CD8-positive, alpha-beta memory T cell (primary cell): ENCODE data around the gene APOA1. TPM values are rescaled to one million over a fixed set of nuclear protein-coding genes. Genes with fewer than 3 reads are reported as not detected.

Experiments used
- CTCF ChIA-PET: fragments of 350-600 bp; sonication (Branson Sonifier 250); formaldehyde crosslinking; loops from one replicate; lab custom pipeline; 2021; ENCODE audit warnings: antibody characterized with exemption; lab: Charles Lee
- POLR2A ChIA-PET: fragments of 350-600 bp; sonication (Branson Sonifier 250); formaldehyde crosslinking; loops from one replicate; lab custom pipeline; 2021; ENCODE audit warnings: antibody characterized with exemption; lab: Charles Lee
- DNase-seq, 5 donors: peaks; one replicate each; pipeline versions ENCODE4 v3.0.0 to v3.0.0-alpha.2; 2020 to 2022; ENCODE audit warnings: mixed read lengths in 1 of 5
- H3K27ac ChIP-seq: one replicate; pipeline ENCODE4 v1.7.0; 2013; ENCODE audit warnings: low read depth, mild to moderate bottlenecking, low read length, moderate library complexity
- H3K27me3 ChIP-seq: 2 replicates; pipeline ENCODE4 v1.7.0; 2013; ENCODE audit warnings: low read length, mild to moderate bottlenecking; ENCODE audit not compliant: insufficient read depth, poor library complexity, severe bottlenecking
- H3K36me3 ChIP-seq: 2 replicates; pipeline ENCODE4 v1.7.0; 2013; ENCODE audit warnings: mild to moderate bottlenecking, low read length, moderate library complexity; ENCODE audit not compliant: insufficient read depth
- H3K4me1 ChIP-seq: 2 replicates; pipeline ENCODE4 v1.7.0; 2013; ENCODE audit warnings: mild to moderate bottlenecking, low read length, moderate library complexity; ENCODE audit not compliant: insufficient read depth
- H3K4me3 ChIP-seq: 2 replicates; pipeline ENCODE4 v1.7.0; 2013; ENCODE audit warnings: mild to moderate bottlenecking, low read length
- H3K9me3 ChIP-seq: 2 replicates; pipeline ENCODE4 v1.7.0; 2013; ENCODE audit warnings: mild to moderate bottlenecking, low read length
- H3K27ac Mint-ChIP-seq, 8 donors: one replicate each; pipeline ENCODE4 v1.8.0; 2020 to 2021; ENCODE audit warnings: mixed read lengths in 8 of 8, mild to moderate bottlenecking in 6 of 8, inconsistent platforms in 3 of 8, moderate library complexity in 3 of 8
- H3K27me3 Mint-ChIP-seq, 2 donors: one replicate each; pipeline ENCODE4 v1.8.0; 2020 to 2021; ENCODE audit warnings: mixed read lengths in 2 of 2, mild to moderate bottlenecking in 1 of 2, moderate library complexity in 1 of 2
- H3K36me3 Mint-ChIP-seq, 3 donors: one replicate each; pipeline ENCODE4 v1.8.0; 2020 to 2021; ENCODE audit warnings: mixed read lengths in 3 of 3, inconsistent platforms in 1 of 3, mild to moderate bottlenecking in 1 of 3
- H3K4me1 Mint-ChIP-seq, 3 donors: one replicate each; pipeline ENCODE4 v1.8.0; 2020 to 2021; ENCODE audit warnings: mixed read lengths in 3 of 3, inconsistent platforms in 1 of 3, mild to moderate bottlenecking in 1 of 3
- H3K4me3 Mint-ChIP-seq, 7 donors: one replicate each; pipeline ENCODE4 v1.8.0; 2020 to 2021; ENCODE audit warnings: mixed read lengths in 7 of 7, mild to moderate bottlenecking in 6 of 7, moderate library complexity in 4 of 7, inconsistent platforms in 2 of 7
- H3K9me3 Mint-ChIP-seq, 5 donors: one replicate each; pipeline ENCODE4 v1.8.0; 2020 to 2022; ENCODE audit warnings: mixed read lengths in 5 of 5, mild to moderate bottlenecking in 3 of 5, moderate library complexity in 2 of 5, inconsistent platforms in 1 of 5
- polyA plus RNA-seq: library from polyadenylated mRNA; unstranded; fragments of 300-500 nt; fragmentation: Illumina TruSeq; gene quantifications from one replicate; pipeline ENCODE4 v1.2.3, GENCODE V29; 2021
- total RNA-seq, 2 experiments: library from RNA; stranded (reverse); gene quantifications; one replicate each; pipeline ENCODE4 v1.2.3, GENCODE V29; 2021

The APOA1 gene
- total and polyA plus RNA-seq, 3 experiments from 2014 or later: 0.33 to 0.48 TPM; not detected in 1

GRCh38 chr11:116791002-116791812, 46.2 kb downstream of the APOA1 start:
- peaks cover 27 to 38% (median 31%) of the 10 kb centered on the region in 3 donors for H3K4me1 Mint-ChIP-seq
- Histone ChIP-seq H3K4me1 (peaks cover 28% of the 10 kb centered on the region), H3K27ac (no peak overlapping the region), H3K9me3 (no peaks in the 10 kb centered on the region), H3K27me3 (no peaks in the 10 kb centered on the region), H3K4me3 (no peak overlapping the region), H3K36me3 (peaks cover 5% of the 10 kb centered on the region)
- peak overlapping the region in 6 of 8 donors; percentile 65 to 88 (median 82) for H3K27ac Mint-ChIP-seq
- H3K4me3 Mint-ChIP-seq: peak overlapping the region in 6 of 7 donors; percentile 39 to 76 (median 54)
- peaks cover 0 to 1% of the 10 kb centered on the region in 2 donors for H3K27me3 Mint-ChIP-seq
- no peaks in the 10 kb centered on the region for H3K9me3 Mint-ChIP-seq
- ChIA-PET CTCF (interaction anchor here (0.8 to 8.4 kb wide), 27 partner anchors 8 to 438 kb away, joined by 3 to 101 read pairs (median 5); partner anchors contain the start of genes APOA1, APOC3, BUD13 and SIK3), POLR2A (interaction anchor here (0.6 to 1.8 kb wide), 4 partner anchors 18 to 314 kb away, joined by 3 to 8 read pairs (median 6); partner anchors contain the start of gene BUD13)
- peak; percentile 71 to 84 (median 74) for DNase-seq
- peaks cover 0 to 16% (median 3%) of the 10 kb centered on the region in 3 donors for H3K36me3 Mint-ChIP-seq

GRCh38 chr11:116790167-116791001, 47.0 kb downstream of the APOA1 start:
- ChIA-PET CTCF (interaction anchor here (0.8 to 8.4 kb wide), 23 partner anchors 7 to 439 kb away, joined by 3 to 101 read pairs (median 5); partner anchors contain the start of genes APOA1, APOC3, BUD13 and SIK3), POLR2A (interaction anchor here (0.6 to 1.8 kb wide), 5 partner anchors 46 to 506 kb away, joined by 4 to 8 read pairs (median 6); no protein-coding TSS in a partner anchor)
- peaks cover 29% of the 10 kb centered on the region for H3K4me1 ChIP-seq
- DNase-seq: no peak
- peaks cover 0 to 1% of the 10 kb centered on the region in 2 donors for H3K27me3 Mint-ChIP-seq
- peak overlapping the region in 3 of 8 donors; percentile 80 to 88 (median 87) for H3K27ac Mint-ChIP-seq
- peaks cover 14% of the 10 kb centered on the region for H3K36me3 ChIP-seq
- H3K36me3 Mint-ChIP-seq: peaks cover 2 to 24% (median 9%) of the 10 kb centered on the region in 3 donors
- no peaks in the 10 kb centered on the region for H3K9me3 ChIP-seq
- H3K27me3 ChIP-seq: no peaks in the 10 kb centered on the region
- peaks cover 35 to 47% (median 38%) of the 10 kb centered on the region in 3 donors for H3K4me1 Mint-ChIP-seq
- H3K4me3 Mint-ChIP-seq: peak overlapping the region in 1 of 7 donors; percentile 59
- no peak overlapping the region for H3K4me3 ChIP-seq
- H3K9me3 Mint-ChIP-seq: no peaks in the 10 kb centered on the region
- H3K27ac ChIP-seq: no peak overlapping the region

DNA sequence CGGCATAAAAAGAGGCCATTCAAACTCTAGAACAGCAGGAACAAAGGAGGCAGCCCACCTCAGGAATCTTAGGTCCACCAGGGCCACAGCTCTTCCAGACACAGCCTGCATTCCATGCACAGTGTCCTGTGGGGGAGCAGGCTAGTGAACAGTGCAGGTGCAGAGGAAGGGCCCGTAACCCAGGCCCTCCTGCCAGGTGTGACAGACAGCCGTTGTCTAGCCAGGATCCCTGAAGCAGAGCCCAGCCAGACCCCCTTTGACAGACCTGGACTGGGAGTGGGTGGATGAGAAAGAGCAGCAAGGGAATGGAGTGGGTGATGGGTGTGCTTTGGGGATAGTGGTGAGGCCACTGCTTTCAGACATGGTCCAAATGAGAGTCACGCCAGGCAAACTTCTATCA, 48.4 kb downstream of the APOA1 start:
- peaks cover 28% of the 10 kb centered on the region for H3K36me3 ChIP-seq
- POLR2A ChIA-PET: no interaction called here
- DNase-seq: no peak
- no peaks in the 10 kb centered on the region for H3K27me3 ChIP-seq
- no peaks in the 10 kb centered on the region for H3K27me3 Mint-ChIP-seq
- peak overlapping the region in 6 of 8 donors; percentile 96 to 99 (median 98) for H3K27ac Mint-ChIP-seq
- peaks cover 6 to 38% (median 23%) of the 10 kb centered on the region in 3 donors for H3K36me3 Mint-ChIP-seq
- peaks cover 45 to 61% (median 49%) of the 10 kb centered on the region in 3 donors for H3K4me1 Mint-ChIP-seq
- H3K27ac ChIP-seq: no peak overlapping the region
- H3K4me3 ChIP-seq: no peak overlapping the region
- no peaks in the 10 kb centered on the region for H3K9me3 Mint-ChIP-seq
- peak overlapping the region; percentile 70 to 100 (median 97) for H3K4me3 Mint-ChIP-seq
- peaks cover 29% of the 10 kb centered on the region for H3K4me1 ChIP-seq
- CTCF ChIA-PET: interaction anchor here (0.9 to 8.4 kb wide), 3 partner anchors 45 to 326 kb away, joined by 3 to 101 read pairs (median 99); partner anchors contain the start of genes APOA1 and APOC3
- no peaks in the 10 kb centered on the region for H3K9me3 ChIP-seq

DNA sequence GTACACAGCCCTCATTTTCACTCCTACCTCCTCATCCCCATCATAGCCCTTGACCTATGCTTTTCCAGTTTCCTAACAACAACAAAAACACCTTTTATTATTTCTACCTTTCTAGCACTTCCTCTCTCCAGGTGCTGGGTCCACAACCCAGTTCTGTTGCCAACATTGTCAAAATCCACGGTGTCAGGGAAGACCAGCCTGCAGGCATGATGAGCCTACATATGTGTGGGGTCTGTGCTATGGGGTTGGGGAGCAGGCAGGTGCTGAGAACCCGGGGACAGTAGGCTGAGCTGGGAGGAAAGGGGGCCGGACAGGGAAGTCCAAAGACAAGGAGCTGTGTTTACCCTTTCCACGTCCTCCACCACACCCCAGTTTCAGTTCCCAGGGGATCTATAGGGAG, 48.9 kb downstream of the APOA1 start:
- Histone ChIP-seq H3K27me3 (no peaks in the 10 kb centered on the region), H3K36me3 (peaks cover 30% of the 10 kb centered on the region), H3K4me3 (peak overlapping the region; percentile 93), H3K4me1 (peaks cover 29% of the 10 kb centered on the region), H3K27ac (peak overlapping the region; percentile 96), H3K9me3 (no peaks in the 10 kb centered on the region)
- H3K27me3 Mint-ChIP-seq: no peaks in the 10 kb centered on the region
- peak overlapping the region; percentile 93 to 100 (median 97) for H3K4me3 Mint-ChIP-seq
- H3K4me1 Mint-ChIP-seq: peaks cover 45 to 63% (median 51%) of the 10 kb centered on the region in 3 donors
- ChIA-PET POLR2A (interaction anchor here (0.9 to 3.2 kb wide), 6 partner anchors 11 to 356 kb away, joined by 3 to 24 read pairs (median 8); partner anchors contain the start of genes BUD13, PAFAH1B2 and SIK3), CTCF (interaction anchor here (2.0 to 8.4 kb wide), 4 partner anchors 15 to 319 kb away, joined by 5 to 101 read pairs (median 56); partner anchors contain the start of genes APOA1, APOC3 and BUD13)
- DNase-seq: no peak
- peaks cover 6 to 41% (median 23%) of the 10 kb centered on the region in 3 donors for H3K36me3 Mint-ChIP-seq
- H3K9me3 Mint-ChIP-seq: no peaks in the 10 kb centered on the region
- H3K27ac Mint-ChIP-seq: peak overlapping the region; percentile 88 to 99 (median 98)

DNA sequence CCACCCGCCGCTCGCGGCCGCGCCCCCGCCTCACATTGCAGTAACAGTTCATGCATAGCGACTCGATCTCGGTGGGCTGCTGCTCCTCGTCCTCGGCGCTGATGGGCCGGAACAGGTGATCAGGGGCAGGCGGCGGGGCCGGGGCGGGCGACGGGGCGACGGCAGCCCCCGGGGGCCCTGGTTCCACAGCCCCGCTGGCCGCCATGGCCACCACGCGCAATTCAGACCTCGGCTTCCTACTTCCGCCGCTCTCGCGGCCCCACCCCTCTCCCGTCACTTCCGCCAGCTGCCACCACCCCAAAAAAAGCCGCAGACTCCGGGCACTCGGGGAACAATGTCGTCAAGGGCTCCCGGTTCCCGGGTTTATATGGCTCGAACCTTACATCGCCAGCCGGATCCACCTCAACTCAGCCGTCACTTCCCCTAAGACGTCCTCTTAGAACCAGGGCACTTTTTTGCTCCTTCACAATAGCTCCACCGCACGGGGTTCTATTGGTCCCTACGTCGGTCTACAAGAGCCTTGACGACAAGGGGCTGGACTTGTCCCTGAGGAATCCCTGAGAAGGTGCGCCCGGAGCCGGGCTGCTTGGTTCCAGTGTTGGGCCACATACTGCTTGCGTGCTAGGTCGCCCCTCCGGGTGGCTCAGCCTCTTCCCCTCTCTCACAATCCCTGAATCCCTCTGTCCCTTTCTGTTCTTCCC, 49.5 kb downstream of the APOA1 start, which contains the start of gene ZPR1:
ZPR1 (minus strand) TSS at position 238 of the 701 bp plus-strand sequence; CDS start at position 205, 33 bp downstream.
- peaks cover 46 to 69% (median 57%) of the 10 kb centered on the region in 3 donors for H3K4me1 Mint-ChIP-seq
- peak within 1 kb of the TSS; percentile 88 to 99 (median 98) for H3K27ac Mint-ChIP-seq
- peak; percentile 82 to 91 (median 85) for DNase-seq
- POLR2A ChIA-PET: interaction anchor here (0.9 to 3.2 kb wide), 8 partner anchors 10 to 356 kb away, joined by 3 to 24 read pairs (median 5); partner anchors contain the start of genes BUD13, PAFAH1B2 and SIK3
- H3K4me3 Mint-ChIP-seq: peak within 1 kb of the TSS; percentile 93 to 100 (median 97)
- H3K27me3 ChIP-seq: no peaks in the 10 kb centered on the region
- no peaks in the 10 kb centered on the region for H3K27me3 Mint-ChIP-seq
- peaks cover 36% of the 10 kb centered on the region for H3K36me3 ChIP-seq
- peaks cover 29% of the 10 kb centered on the region for H3K4me1 ChIP-seq
- H3K27ac ChIP-seq: peak within 1 kb of the TSS; percentile 96
- peaks cover 6 to 47% (median 29%) of the 10 kb centered on the region in 3 donors for H3K36me3 Mint-ChIP-seq
- CTCF ChIA-PET: interaction anchor here (1.4 to 8.4 kb wide), 6 partner anchors 15 to 359 kb away, joined by 4 to 101 read pairs (median 10); partner anchors contain the start of genes APOA1, APOC3, BUD13 and SIK3
- no peaks in the 10 kb centered on the region for H3K9me3 ChIP-seq
- no peaks in the 10 kb centered on the region for H3K9me3 Mint-ChIP-seq
- H3K4me3 ChIP-seq: peak within 1 kb of the TSS; percentile 93

GRCh38 chr11:116787436-116787785, 50.0 kb downstream of the APOA1 start:
- H3K4me1 Mint-ChIP-seq: peaks cover 50 to 74% (median 62%) of the 10 kb centered on the region in 3 donors
- peaks cover 11 to 53% (median 34%) of the 10 kb centered on the region in 3 donors for H3K36me3 Mint-ChIP-seq
- POLR2A ChIA-PET: interaction anchor here (0.7 to 3.2 kb wide), 11 partner anchors 10 to 444 kb away, joined by 3 to 24 read pairs (median 5); partner anchors contain the start of genes BUD13, PAFAH1B2, PCSK7 and SIK3
- H3K4me1 ChIP-seq: peaks cover 29% of the 10 kb centered on the region
- CTCF ChIA-PET: interaction anchor here (1.4 to 8.4 kb wide), 6 partner anchors 14 to 360 kb away, joined by 4 to 101 read pairs (median 10); partner anchors contain the start of genes APOA1, APOC3, BUD13 and SIK3
- peak overlapping the region; percentile 93 for H3K4me3 ChIP-seq
- H3K9me3 Mint-ChIP-seq: no peaks in the 10 kb centered on the region
- peaks cover 41% of the 10 kb centered on the region for H3K36me3 ChIP-seq
- peak overlapping the region; percentile 96 for H3K27ac ChIP-seq
- no peaks in the 10 kb centered on the region for H3K27me3 Mint-ChIP-seq
- H3K27me3 ChIP-seq: no peaks in the 10 kb centered on the region
- H3K9me3 ChIP-seq: no peaks in the 10 kb centered on the region
- no peak for DNase-seq
- peak overlapping the region; percentile 93 to 100 (median 97) for H3K4me3 Mint-ChIP-seq
- H3K27ac Mint-ChIP-seq: peak overlapping the region; percentile 87 to 98 (median 94)
